ENCODE measurements around the gene PSMD3. TPM values are rescaled to one million over a fixed set of nuclear protein-coding genes. Genes with fewer than 3 reads are reported as not detected.
A peak's percentile ranks its signal among the peaks of the same experiment; 100 is the strongest.
"Not testable (repeated sequence)": the region's sequence is repeated elsewhere in the genome, so short reads cannot be mapped to it uniquely, and the experiment has no call there.

Gene PSMD3
- total and polyA plus RNA-seq, 4 donors: 56.2 to 105 (median 84.8) TPM

DNA sequence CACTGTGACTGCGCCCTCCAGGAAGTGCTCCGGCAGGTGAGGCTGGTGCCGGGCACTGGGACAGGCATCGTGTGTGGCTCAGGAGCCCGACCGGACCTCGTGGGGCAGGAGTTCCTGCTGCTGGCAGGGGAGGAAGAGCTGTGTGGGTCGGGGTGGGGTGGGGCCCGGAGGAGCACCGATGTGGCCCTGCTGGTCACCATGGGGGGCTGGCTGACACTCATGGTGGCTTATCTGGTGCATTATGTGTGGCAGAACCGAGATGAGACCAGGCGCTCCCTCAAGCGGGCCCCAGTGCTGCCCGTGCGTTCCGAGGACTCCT is 36.3 kb upstream of the PSMD3 start:
- peaks cover 0 to 8% (median 5%) of the 10 kb centered on the region in 5 donors for H3K4me1 ChIP-seq (ENCODE audit: control insufficient read depth in 5 of 5, insufficient read depth in 5 of 5, low read length in 5 of 5)
- no peaks in the 10 kb centered on the region for H3K9me3 ChIP-seq (ENCODE audit: control insufficient read depth in 4 of 4, insufficient read depth in 3 of 4, low read length in 3 of 4)
- no peak overlapping the region for H3K9ac ChIP-seq (ENCODE audit: insufficient read depth in 1 of 2, low read length in 2 of 2)
- H3K27ac ChIP-seq (ENCODE audit: low read depth in 1 of 2, low read length in 1 of 2): no peak overlapping the region
- ATAC-seq (ENCODE audit: insufficient read depth, low FRiP score): no peak
- H3K4me3 ChIP-seq: no peak overlapping the region
- TF ChIP-seq, protein P1, sequence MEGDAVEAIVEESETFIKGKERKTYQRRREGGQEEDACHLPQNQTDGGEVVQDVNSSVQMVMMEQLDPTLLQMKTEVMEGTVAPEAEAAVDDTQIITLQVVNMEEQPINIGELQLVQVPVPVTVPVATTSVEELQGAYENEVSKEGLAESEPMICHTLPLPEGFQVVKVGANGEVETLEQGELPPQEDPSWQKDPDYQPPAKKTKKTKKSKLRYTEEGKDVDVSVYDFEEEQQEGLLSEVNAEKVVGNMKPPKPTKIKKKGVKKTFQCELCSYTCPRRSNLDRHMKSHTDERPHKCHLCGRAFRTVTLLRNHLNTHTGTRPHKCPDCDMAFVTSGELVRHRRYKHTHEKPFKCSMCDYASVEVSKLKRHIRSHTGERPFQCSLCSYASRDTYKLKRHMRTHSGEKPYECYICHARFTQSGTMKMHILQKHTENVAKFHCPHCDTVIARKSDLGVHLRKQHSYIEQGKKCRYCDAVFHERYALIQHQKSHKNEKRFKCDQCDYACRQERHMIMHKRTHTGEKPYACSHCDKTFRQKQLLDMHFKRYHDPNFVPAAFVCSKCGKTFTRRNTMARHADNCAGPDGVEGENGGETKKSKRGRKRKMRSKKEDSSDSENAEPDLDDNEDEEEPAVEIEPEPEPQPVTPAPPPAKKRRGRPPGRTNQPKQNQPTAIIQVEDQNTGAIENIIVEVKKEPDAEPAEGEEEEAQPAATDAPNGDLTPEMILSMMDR (IDR thresholded peaks at IDR 0.05; ENCODE audit: control extremely low read depth, extremely low read depth): no peak
- no peak for DNase-seq
- 80 to 82% methylated on average over 10 to 16 of the region's 16 CpGs for WGBS, 2 donors
- H3K36me3 ChIP-seq (ENCODE audit: control insufficient read depth in 4 of 4, insufficient read depth in 4 of 4, low read length in 4 of 4): no peaks in the 10 kb centered on the region
- H3K27me3 ChIP-seq (ENCODE audit: control insufficient read depth in 3 of 3, insufficient read depth in 3 of 3, low read length in 2 of 3): no peaks in the 10 kb centered on the region

DNA sequence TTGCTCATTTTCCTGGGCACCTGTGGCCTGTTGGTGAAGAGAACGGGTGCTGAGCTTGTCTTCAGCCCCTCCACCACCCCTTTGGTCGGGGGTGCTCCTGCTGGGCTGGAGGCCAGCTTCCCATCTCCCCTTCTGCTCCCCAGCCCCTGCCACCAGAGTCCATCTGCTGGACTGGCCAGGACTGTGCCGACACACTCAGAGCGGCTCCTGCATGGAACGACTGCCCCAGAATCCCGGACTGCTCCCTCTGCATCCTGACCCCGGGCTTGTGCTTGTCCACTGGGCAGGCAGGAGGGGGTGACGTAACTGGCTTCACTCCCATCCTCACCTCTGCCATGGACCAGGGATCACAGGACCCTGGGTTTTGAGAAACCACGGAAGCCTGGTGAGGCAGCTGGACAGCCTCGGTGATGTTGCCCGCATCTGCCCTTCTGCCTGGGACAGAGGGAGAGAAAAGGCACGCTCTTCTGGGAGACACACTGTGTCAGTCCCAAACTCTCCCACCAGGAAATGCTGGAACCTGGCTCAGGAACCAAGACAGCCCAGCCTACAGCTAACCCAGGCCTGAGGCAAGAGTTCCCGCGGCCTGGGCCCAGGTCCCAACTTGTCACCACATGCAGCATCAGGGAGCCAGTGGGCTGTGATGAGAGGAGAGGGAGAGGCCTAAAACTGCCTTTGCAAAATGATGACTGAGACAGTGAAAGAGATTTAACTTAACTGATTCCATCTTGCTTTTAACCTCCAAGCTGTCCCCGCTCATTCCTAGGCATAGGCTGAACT is 33.9 kb upstream of the PSMD3 start:
- WGBS, 2 donors: 84 to 88% methylated on average over 15 of the region's 15 CpGs

DNA sequence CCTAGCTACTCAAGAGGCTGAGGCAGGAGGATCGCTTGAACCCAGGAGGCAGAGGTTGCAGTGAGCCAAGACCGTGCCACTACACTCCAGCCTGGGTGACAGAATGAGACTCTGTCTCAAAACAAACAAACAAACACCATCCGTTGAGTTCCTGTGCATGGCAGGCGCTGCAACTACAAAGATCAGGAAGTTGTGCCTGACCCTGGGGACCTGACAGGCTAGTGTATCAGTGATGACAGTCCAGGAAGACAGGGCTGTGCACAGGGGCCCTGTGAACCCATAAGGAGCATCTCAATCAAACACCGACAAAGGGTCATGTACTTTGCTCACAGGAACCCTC is 32.1 kb upstream of the PSMD3 start:
- DNase-seq; H3K27me3 ChIP-seq (ENCODE audit: control insufficient read depth in 3 of 3, insufficient read depth in 3 of 3, low read length in 2 of 3); H3K36me3 ChIP-seq (ENCODE audit: control insufficient read depth in 4 of 4, insufficient read depth in 4 of 4, low read length in 4 of 4); H3K9me3 ChIP-seq (ENCODE audit: control insufficient read depth in 4 of 4, insufficient read depth in 3 of 4, low read length in 3 of 4); H3K4me3 ChIP-seq; H3K9ac ChIP-seq (ENCODE audit: insufficient read depth in 1 of 2, low read length in 2 of 2); ATAC-seq (ENCODE audit: insufficient read depth, low FRiP score): not testable (repeated sequence)
- WGBS, 2 donors: 70 to 75% methylated on average over 5 of the region's 5 CpGs
- Histone ChIP-seq H3K27ac (ENCODE audit: low read depth in 1 of 2, low read length in 1 of 2) (peak overlapping the region in 1 of 2 donors; percentile 87), H3K4me1 (ENCODE audit: control insufficient read depth in 5 of 5, insufficient read depth in 5 of 5, low read length in 5 of 5) (peaks cover 0 to 16% (median 0%) of the 10 kb centered on the region in 5 donors)

More for the DNA sequence above, 33.9 kb upstream of the PSMD3 start:
- Histone ChIP-seq H3K9ac (ENCODE audit: insufficient read depth in 1 of 2, low read length in 2 of 2) (no peak overlapping the region), H3K4me1 (ENCODE audit: control insufficient read depth in 5 of 5, insufficient read depth in 5 of 5, low read length in 5 of 5) (peaks cover 0 to 10% (median 0%) of the 10 kb centered on the region in 5 donors), H3K27ac (ENCODE audit: low read depth in 1 of 2, low read length in 1 of 2) (no peak overlapping the region), H3K9me3 (ENCODE audit: control insufficient read depth in 4 of 4, insufficient read depth in 3 of 4, low read length in 3 of 4) (no peaks in the 10 kb centered on the region), H3K27me3 (ENCODE audit: control insufficient read depth in 3 of 3, insufficient read depth in 3 of 3, low read length in 2 of 3) (no peaks in the 10 kb centered on the region), H3K36me3 (ENCODE audit: control insufficient read depth in 4 of 4, insufficient read depth in 4 of 4, low read length in 4 of 4) (no peaks in the 10 kb centered on the region), H3K4me3 (no peak overlapping the region)
- TF ChIP-seq, protein P1 (IDR thresholded peaks at IDR 0.05; ENCODE audit: control extremely low read depth, extremely low read depth): no peak
- ATAC-seq (ENCODE audit: insufficient read depth, low FRiP score) (no peak), DNase-seq (no peak)

DNA sequence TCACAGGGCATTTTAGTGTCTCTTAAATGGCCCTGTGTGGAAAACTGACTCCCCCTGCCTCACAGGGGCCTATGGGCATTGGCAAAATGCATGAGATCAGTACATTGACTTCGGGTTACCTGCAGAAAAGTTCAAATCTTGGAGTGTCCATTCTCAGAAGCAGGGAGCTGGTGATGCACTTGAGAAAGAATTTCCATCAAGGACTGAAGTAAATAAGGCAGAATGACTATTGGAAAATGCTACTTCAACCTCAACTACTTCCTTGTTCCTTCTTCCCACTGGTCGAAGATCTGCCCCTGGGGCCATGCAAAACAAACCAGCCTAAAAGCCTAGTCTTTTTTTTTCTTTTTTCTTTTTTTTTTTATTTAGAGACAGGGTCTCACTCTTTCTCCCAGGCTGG is 31.6 kb upstream of the PSMD3 start:
- Histone ChIP-seq H3K4me1 (ENCODE audit: control insufficient read depth in 5 of 5, insufficient read depth in 5 of 5, low read length in 5 of 5) (peaks cover 0 to 18% (median 0%) of the 10 kb centered on the region in 5 donors), H3K27me3 (ENCODE audit: control insufficient read depth in 3 of 3, insufficient read depth in 3 of 3, low read length in 2 of 3) (no peaks in the 10 kb centered on the region), H3K4me3 (no peak overlapping the region), H3K27ac (ENCODE audit: low read depth in 1 of 2, low read length in 1 of 2) (peak overlapping the region in 1 of 2 donors; percentile 72), H3K9ac (ENCODE audit: insufficient read depth in 1 of 2, low read length in 2 of 2) (no peak overlapping the region), H3K9me3 (ENCODE audit: control insufficient read depth in 4 of 4, insufficient read depth in 3 of 4, low read length in 3 of 4) (no peaks in the 10 kb centered on the region), H3K36me3 (ENCODE audit: control insufficient read depth in 4 of 4, insufficient read depth in 4 of 4, low read length in 4 of 4) (no peaks in the 10 kb centered on the region)
- TF ChIP-seq, protein P1 (IDR thresholded peaks at IDR 0.05; ENCODE audit: control extremely low read depth, extremely low read depth): no peak
- DNase-seq: peak in 2 of 3 donors; percentile 24 to 34
- WGBS, 2 donors: 46 to 63% methylated on average over 2 of the region's 2 CpGs
- ATAC-seq (ENCODE audit: insufficient read depth, low FRiP score): no peak
